NCI-H69 (cell line): ENCODE measurements around the gene ACSS3.

Experiments
- DNase-seq: peaks from one replicate; lab custom pipeline; 2025; lab: John Stamatoyannopoulos, UW

Gene ACSS3

GRCh38 chr12:81224626-81225025 is 146.7 kb downstream of the ACSS3 start:
- DNase-seq = no peak

- peak; percentile 77 for DNase-seq
Observed at GRCh38 chr12:81229759-81230158, 151.9 kb downstream of the ACSS3 start.

- DNase-seq = peak; percentile 89
Observed at GRCh38 chr12:81231574-81232368, 153.9 kb downstream of the ACSS3 start.

- DNase-seq = peak; percentile 63
Observed at GRCh38 chr12:81245458-81245857, 167.6 kb downstream of the ACSS3 start.

- DNase-seq = peak; percentile 94
Observed at GRCh38 chr12:81245907-81246570, 168.2 kb downstream of the ACSS3 start.

- DNase-seq = no peak
Observed at GRCh38 chr12:81249976-81250375, 172.1 kb downstream of the ACSS3 start.

GRCh38 chr12:81252228-81252627 is 174.3 kb downstream of the ACSS3 start:
- no peak for DNase-seq

GRCh38 chr12:81253360-81253759 is 175.5 kb downstream of the ACSS3 start:
- DNase-seq = no peak

GRCh38 chr12:81255456-81255855 is 177.6 kb downstream of the ACSS3 start:
- DNase-seq = peak; percentile 31

GRCh38 chr12:81255947-81256346 is 178.1 kb downstream of the ACSS3 start:
- peak; percentile 34 for DNase-seq

- DNase-seq = peak; percentile 86
Observed at GRCh38 chr12:81257947-81258551, 180.2 kb downstream of the ACSS3 start.

- DNase-seq = no peak
Observed at GRCh38 chr12:81259360-81259759, 181.5 kb downstream of the ACSS3 start.

GRCh38 chr12:81261508-81262207 is 183.8 kb downstream of the ACSS3 start:
- peak; percentile 36 for DNase-seq

- DNase-seq = peak; percentile 28
Observed at GRCh38 chr12:81263072-81263471, 185.2 kb downstream of the ACSS3 start.

- no peak for DNase-seq
Observed at GRCh38 chr12:81270385-81270784, 192.5 kb downstream of the ACSS3 start.

GRCh38 chr12:81274637-81275529 is 197.0 kb downstream of the ACSS3 start:
- peak; percentile 16 for DNase-seq

GRCh38 chr12:81284137-81284536 is 206.3 kb downstream of the ACSS3 start:
- DNase-seq = peak; percentile 26

- no peak for DNase-seq
Observed at GRCh38 chr12:81288651-81289050, 210.8 kb downstream of the ACSS3 start.

GRCh38 chr12:81294325-81295190 is 216.7 kb downstream of the ACSS3 start:
- no peak for DNase-seq

- no peak for DNase-seq
Observed at GRCh38 chr12:81295251-81295650, 217.4 kb downstream of the ACSS3 start.
